ENCODE data around the gene KCNQ5. TPM values are rescaled to one million over a fixed set of nuclear protein-coding genes. Genes with fewer than 3 reads are reported as not detected.

Gene KCNQ5
- total and polyA plus RNA-seq, 2 of the 8 experiments (the other 6 are each of a cell fraction or from before 2014, with no cell fraction given), result 0.83 to 1.2 TPM

GRCh38 chr6:72738091-72738490 lies 116.2 kb downstream of the KCNQ5 start:
- no peak overlapping the region for H4K8ac ChIP-seq (ENCODE audit: extremely low read depth, insufficient read depth, low read length)
- no peaks in the 10 kb centered on the region for H3K79me2 ChIP-seq (ENCODE audit: control insufficient read depth in 1 of 2, insufficient read depth in 2 of 2, low read length in 2 of 2)
- no peak overlapping the region for H3K27ac ChIP-seq (ENCODE audit: low read depth, low read length)
- H3K23ac ChIP-seq (ENCODE audit: insufficient read length), result no peak overlapping the region
- H3K14ac ChIP-seq (ENCODE audit: insufficient read length), result no peak overlapping the region
- no peak overlapping the region for H3K18ac ChIP-seq (ENCODE audit: extremely low read depth, low read length)
- no peak for FAIRE-seq
- no peak overlapping the region for H2BK5ac ChIP-seq (ENCODE audit: low read depth, low read length)
- no peaks in the 10 kb centered on the region for H3K9me3 ChIP-seq (ENCODE audit: insufficient read depth in 2 of 2, low read depth in 1 of 2, low read length in 1 of 2)
- H3K27me3 ChIP-seq (replicated peaks in 1 of 4; ENCODE audit: control insufficient read depth in 3 of 4, extremely low read depth in 1 of 4, insufficient read depth in 3 of 4, low read length in 3 of 4), result no peaks in the 10 kb centered on the region
- H3K4me2 ChIP-seq (ENCODE audit: insufficient read depth in 1 of 2, low read depth in 2 of 2, low read length in 2 of 2), result no peak overlapping the region
- no peaks in the 10 kb centered on the region for H3K23me2 ChIP-seq (ENCODE audit: low read depth, low read length)
- peaks cover 0 to 2% (median 0%) of the 10 kb centered on the region in 4 experiments; a peak in 1 of 7 replicates for H3K4me1 ChIP-seq (replicated peaks in 1 of 4; ENCODE audit: control insufficient read depth in 3 of 4, insufficient read depth in 4 of 4, low read length in 3 of 4)
- no peak overlapping the region for H4K91ac ChIP-seq (replicated peaks; ENCODE audit: insufficient read length, low read length)
- POLR2A ChIA-PET (ENCODE audit: partially characterized antibody), result no interaction called here
- H2BK15ac ChIP-seq (ENCODE audit: low read length), result no peak overlapping the region
- TF ChIP-seq NANOG (IDR thresholded peaks at IDR 0.05; ENCODE audit: insufficient read depth, low read depth, low read length, poor library complexity, severe bottlenecking) (no peak), SIN3A (conservative IDR thresholded peaks at IDR 0.05 in 1 of 2, IDR thresholded peaks at IDR 0.05 in 1 of 2; ENCODE audit: low read depth in 1 of 2, low read length in 2 of 2) (no peak), SAP30 (IDR thresholded peaks at IDR 0.05; ENCODE audit: insufficient read depth, insufficient replicate concordance, low read length) (no peak), CHD1 (IDR thresholded peaks at IDR 0.05; ENCODE audit: low read depth, low read length) (no peak)
- no peak overlapping the region for H4K5ac ChIP-seq (ENCODE audit: insufficient read length, low read depth, low read length)
- H3K79me1 ChIP-seq (ENCODE audit: low read depth, low read length), result no peaks in the 10 kb centered on the region
- no peak overlapping the region for H2BK120ac ChIP-seq (replicated peaks; ENCODE audit: low read depth, low read length)
- H2AK5ac ChIP-seq (ENCODE audit: low read depth, low read length), result no peak overlapping the region
- no peak overlapping the region for H2AFZ ChIP-seq (ENCODE audit: low read length)
- H2BK12ac ChIP-seq (ENCODE audit: low read depth, low read length), result no peak overlapping the region
- no peak overlapping the region for H3K4me3 ChIP-seq (ENCODE audit: extremely low read depth in 1 of 4, insufficient read depth in 2 of 4, low read depth in 3 of 4, low read length in 4 of 4)
- H3K56ac ChIP-seq (replicated peaks; ENCODE audit: insufficient read length, low read depth, low read length), result no peak overlapping the region
- no peaks in the 10 kb centered on the region for H4K20me1 ChIP-seq (replicated peaks in 1 of 2; ENCODE audit: control insufficient read depth in 1 of 2, insufficient read depth in 2 of 2, low read length in 2 of 2)
- H2BK20ac ChIP-seq (ENCODE audit: low read length), result no peak overlapping the region
- H3K36me3 ChIP-seq (ENCODE audit: control insufficient read depth in 2 of 4, insufficient read depth in 4 of 4, low read length in 3 of 4), result no peaks in the 10 kb centered on the region
- H3K9ac ChIP-seq (replicated peaks in 1 of 4; ENCODE audit: extremely low read depth in 1 of 4, low read depth in 3 of 4, low read length in 3 of 4), result no peak overlapping the region
- DNase-seq (ENCODE audit: low read depth in 1 of 2, low spot score in 2 of 2), result no peak
- no peak overlapping the region for H3K4ac ChIP-seq (replicated peaks; ENCODE audit: insufficient read length, low read depth, low read length)
- 91% methylated on average over 4 of the region's 4 CpGs; no CpG with 5 or more reads in 1 of the 2 experiments for WGBS, 2 experiments (ENCODE audit: extremely low coverage in 1 of 2, insufficient coverage in 1 of 2, insufficient read length in 1 of 2, insufficient replicate concordance in 2 of 2, low coverage in 1 of 2, low lambda C conversion rate in 2 of 2, missing lambda C conversion rate in 1 of 2)
- CTCF ChIA-PET (ENCODE audit: partially characterized antibody), result no interaction called here

All from H1 (cell line).